ENCODE measurements around the gene TMEM204. TPM values are rescaled to one million over a fixed set of nuclear protein-coding genes. Genes with fewer than 3 reads are reported as not detected.
A peak's percentile ranks its signal among the peaks of the same experiment; 100 is the strongest.

Gene TMEM204
- total RNA-seq, 1 donor from 2014 or later = 7.2 TPM

- ATAC-seq = no peak
- DNase-seq (ENCODE audit: low spot score) = no peak
Observed at GRCh38 chr16:1552129-1552528, 18.7 kb downstream of the TMEM204 start.

- ATAC-seq = no peak
- DNase-seq (ENCODE audit: low spot score) = no peak
Observed at GRCh38 chr16:1553946-1554825, 20.7 kb downstream of the TMEM204 start.

- no peak for DNase-seq (ENCODE audit: low spot score)
Observed at GRCh38 chr16:1554826-1555445, 21.5 kb downstream of the TMEM204 start.

DNA sequence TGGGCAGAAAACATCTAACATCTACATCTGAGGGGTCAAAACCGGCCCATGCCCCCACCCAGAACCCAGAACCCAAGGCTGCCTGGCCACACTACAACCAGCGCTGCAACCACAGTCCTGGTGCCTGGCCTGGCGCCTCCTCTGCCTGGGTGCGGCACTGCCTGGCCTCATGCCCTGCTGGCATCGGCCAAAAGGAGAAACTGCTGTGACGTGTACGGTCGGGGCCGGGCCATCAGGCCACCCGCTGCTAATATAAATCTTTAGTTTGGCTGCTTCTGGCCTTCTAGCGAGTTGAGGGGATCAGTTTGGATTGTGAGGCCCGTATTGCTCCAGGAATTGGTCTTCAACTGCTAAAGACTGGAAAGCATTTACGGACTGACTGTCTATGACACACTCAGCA is 22.8 kb downstream of the TMEM204 start:
- ATAC-seq (peak; percentile 53), DNase-seq (ENCODE audit: low spot score) (no peak)

More at GRCh38 chr16:1554826-1555445, 21.5 kb downstream of the TMEM204 start:
- no peak for ATAC-seq

GRCh38 chr16:1557074-1557473 is 23.6 kb downstream of the TMEM204 start:
- no peak for DNase-seq (ENCODE audit: low spot score)
- no peak for ATAC-seq

DNA sequence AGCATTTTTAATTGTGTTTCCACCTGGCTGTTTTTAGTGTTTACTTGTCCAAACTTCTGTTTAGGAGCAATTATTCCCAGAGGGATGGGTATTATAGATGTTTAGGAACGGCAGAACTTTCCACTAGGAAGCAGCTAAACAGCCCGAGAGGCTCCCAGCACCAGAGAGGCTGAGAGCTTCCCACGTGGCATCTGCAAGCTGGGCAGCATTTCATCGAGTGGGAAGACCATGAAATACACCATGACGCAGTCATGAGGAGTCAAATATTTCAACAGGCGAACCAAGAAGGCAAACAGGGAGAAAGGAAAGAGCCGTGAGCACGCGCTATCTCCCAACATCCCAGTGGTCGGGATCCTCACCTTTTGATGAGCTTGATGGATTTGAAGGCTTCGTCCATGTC is 24.1 kb downstream of the TMEM204 start:
- DNase-seq (ENCODE audit: low spot score) (no peak), ATAC-seq (no peak)

GRCh38 chr16:1559446-1559975 is 26.0 kb downstream of the TMEM204 start:
- ATAC-seq (no peak), DNase-seq (ENCODE audit: low spot score) (no peak)

DNA sequence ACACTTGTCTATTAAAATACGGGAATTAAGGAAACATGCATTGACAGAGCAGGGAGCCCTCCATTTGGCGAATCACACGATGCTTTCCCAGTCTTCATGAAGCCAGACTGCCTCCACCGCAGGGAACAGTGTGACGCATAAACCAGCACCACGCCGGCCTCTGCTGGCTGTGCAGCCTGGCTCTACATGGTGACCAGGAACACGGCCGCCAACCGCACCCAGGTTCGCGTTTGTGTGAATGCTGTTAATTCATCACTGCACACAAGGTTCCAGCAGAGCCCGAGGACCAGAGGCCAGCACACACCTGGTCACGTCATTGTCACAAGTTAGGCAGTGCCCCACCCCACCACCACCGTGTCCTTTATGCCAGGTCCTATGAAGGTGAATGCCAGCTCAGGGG is 26.7 kb downstream of the TMEM204 start:
- DNase-seq (ENCODE audit: low spot score) = no peak
- ATAC-seq = no peak

- DNase-seq (ENCODE audit: low spot score) (no peak), ATAC-seq (no peak)
Observed at GRCh38 chr16:1560866-1561265, 27.4 kb downstream of the TMEM204 start.

GRCh38 chr16:1561266-1561665 is 27.8 kb downstream of the TMEM204 start:
- no peak for ATAC-seq
- no peak for DNase-seq (ENCODE audit: low spot score)

- no peak for ATAC-seq
- DNase-seq (ENCODE audit: low spot score) = no peak
Observed at GRCh38 chr16:1561836-1562235, 28.4 kb downstream of the TMEM204 start.

GRCh38 chr16:1563786-1564185 is 30.3 kb downstream of the TMEM204 start:
- no peak for DNase-seq (ENCODE audit: low spot score)
- no peak for ATAC-seq

DNA sequence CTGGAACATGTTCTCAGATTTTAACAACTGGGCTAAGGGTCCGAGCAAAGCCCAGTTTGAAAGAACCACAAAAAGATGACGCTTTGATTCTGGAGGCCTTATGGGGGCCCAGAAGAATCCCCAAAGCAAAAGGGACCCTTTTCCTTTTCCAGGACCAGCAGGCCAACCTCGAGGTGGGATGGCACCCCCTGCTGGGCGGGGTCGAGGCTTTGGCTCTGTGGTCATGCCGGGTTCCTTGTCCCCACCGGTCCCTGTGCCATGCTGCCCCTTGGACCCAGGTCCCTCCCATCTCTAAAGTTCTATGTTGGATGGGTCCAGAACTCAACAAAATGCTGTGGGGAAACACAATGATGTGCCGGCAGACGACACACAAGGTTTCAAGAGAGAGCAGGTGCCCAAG is 30.9 kb downstream of the TMEM204 start:
- DNase-seq (ENCODE audit: low spot score) = no peak
- ATAC-seq = no peak

DNA sequence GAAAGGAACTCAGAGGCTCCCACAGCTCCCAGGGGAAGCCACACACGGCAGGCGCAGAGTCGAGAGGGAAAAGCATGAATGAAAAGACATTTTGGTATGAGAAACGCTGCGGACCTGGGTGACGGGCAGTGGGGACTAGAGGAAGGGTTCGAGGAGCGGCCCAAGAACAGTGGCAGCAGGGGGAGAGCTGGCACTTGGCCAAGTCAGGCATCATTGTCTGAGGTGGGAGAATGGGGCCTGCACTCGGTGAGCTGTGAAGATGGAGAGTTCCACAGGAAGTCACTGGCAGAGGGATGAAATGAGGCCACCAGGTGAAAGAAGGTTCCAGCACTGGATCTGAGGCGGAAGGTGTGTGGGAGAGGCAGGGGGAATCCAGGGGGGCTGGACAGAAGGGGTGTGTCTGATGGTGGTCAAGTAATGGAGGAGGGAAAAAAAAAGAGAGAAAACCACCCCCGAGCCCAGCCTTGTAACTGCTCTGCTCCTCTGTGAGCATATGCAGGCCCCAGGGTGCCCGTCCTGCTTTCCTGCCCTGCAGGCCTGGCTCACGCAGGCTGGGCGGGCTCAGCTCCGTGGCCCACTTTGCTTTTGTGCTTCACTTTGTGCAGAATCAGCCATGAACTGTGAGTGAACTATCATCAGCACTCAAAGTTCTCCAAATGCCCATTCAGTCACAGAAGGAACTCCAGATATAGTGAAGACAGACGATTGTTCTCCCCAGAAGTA is 31.8 kb downstream of the TMEM204 start:
- no peak for DNase-seq (ENCODE audit: low spot score)

GRCh38 chr16:1567988-1568387 is 34.5 kb downstream of the TMEM204 start:
- ATAC-seq (no peak), DNase-seq (ENCODE audit: low spot score) (no peak)

More for the DNA sequence above, 31.8 kb downstream of the TMEM204 start:
- no peak for ATAC-seq

GRCh38 chr16:1571012-1571671 is 37.7 kb downstream of the TMEM204 start:
- DNase-seq (ENCODE audit: low spot score) = no peak
- ATAC-seq = no peak

- ATAC-seq (no peak), DNase-seq (ENCODE audit: low spot score) (no peak)
Observed at GRCh38 chr16:1572673-1573072, 39.2 kb downstream of the TMEM204 start.

GRCh38 chr16:1573301-1573700 is 39.8 kb downstream of the TMEM204 start:
- DNase-seq (ENCODE audit: low spot score) (no peak), ATAC-seq (no peak)

GRCh38 chr16:1575578-1575977 is 42.1 kb downstream of the TMEM204 start:
- DNase-seq (ENCODE audit: low spot score) = no peak
- no peak for ATAC-seq

DNA sequence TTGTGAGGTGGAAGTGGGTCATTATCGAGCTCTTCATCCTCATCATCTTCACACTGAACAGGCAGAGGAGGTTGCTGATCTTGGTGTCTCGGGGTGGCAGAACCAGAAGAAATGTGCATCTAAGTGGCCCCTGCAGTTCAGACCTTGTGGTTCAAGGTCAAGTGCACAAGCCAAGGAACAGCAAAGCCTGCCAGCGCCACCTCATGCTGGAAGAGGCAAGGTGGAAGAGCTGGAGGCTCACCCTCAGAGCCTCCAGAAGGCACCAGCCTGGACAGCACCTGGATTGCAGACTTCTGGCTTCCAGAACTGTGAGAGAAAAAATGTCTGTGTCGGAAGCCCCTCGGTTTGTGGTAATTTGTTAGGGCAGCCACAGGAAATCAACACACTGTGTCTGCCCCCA is 45.7 kb downstream of the TMEM204 start:
- ATAC-seq (no peak), DNase-seq (ENCODE audit: low spot score) (no peak)

GRCh38 chr16:1580256-1580655 is 46.8 kb downstream of the TMEM204 start:
- DNase-seq (ENCODE audit: low spot score) = no peak
- ATAC-seq = no peak

All from left lobe of liver (tissue), 2 donors.